Breast epithelium (tissue), 3 donors: Measurements from ENCODE around the gene ATP2B3.

Source experiments
- CTCF ChIP-seq, 3 donors: fragments of 450-650 bp; IDR thresholded peaks; one replicate each; pipeline ENCODE4 v1.5.1; 2016 to 2017; ENCODE audit warnings: antibody characterized with exemption in 3 of 3, mild to moderate bottlenecking in 3 of 3, moderate library complexity in 3 of 3
- POLR2A ChIP-seq: fragments of 450-650 bp; IDR thresholded peaks from one replicate; pipeline ENCODE4 v1.6.1; 2016; ENCODE audit warnings: antibody characterized with exemption, mild to moderate bottlenecking, moderate library complexity
- POLR2AphosphoS5 ChIP-seq, 3 donors: sonication (generic); formaldehyde crosslinking; IDR thresholded peaks; one replicate each; pipeline ENCODE4 v1.6.1; 2017; ENCODE audit warnings: antibody characterized with exemption in 3 of 3

GRCh38 chrX:153627675-153628111, 110.3 kb downstream of the ATP2B3 start:
- TF ChIP-seq POLR2A: no peak
- no peak for TF ChIP-seq CTCF (IDR thresholded peaks at IDR 0.05)
- TF ChIP-seq POLR2AphosphoS5 (IDR thresholded peaks at IDR 0.05): no peak
